AG09309 (cell line): ENCODE results near the gene VCP.

ENCODE experiments used
- DNase-seq: peaks from one replicate; pipeline ENCODE4 v3.0.0-alpha.2; 2010; ENCODE audit warnings: low read depth
- H3K4me3 ChIP-seq: 2 replicates; pipeline ENCODE4 v1.5.1; 2011; ENCODE audit warnings: mild to moderate bottlenecking, low read depth, low read length, moderate library complexity; ENCODE audit not compliant: control insufficient read depth
- TF ChIP-seq, protein P1 (sequence below): IDR thresholded peaks from 2 replicates; pipeline ENCODE4 v1.5.1; 2011; ENCODE audit warnings: mild to moderate bottlenecking, low read depth, low read length, inconsistent platforms; ENCODE audit not compliant: insufficient read depth, control insufficient read depth; ENCODE audit errors: missing control alignments

The VCP gene

GRCh38 chr9:35035851-35036701, 36.3 kb downstream of the VCP start:
- peak; percentile 5 for DNase-seq
- H3K4me3 ChIP-seq: peak overlapping the region; percentile 15
- TF ChIP-seq, protein P1, sequence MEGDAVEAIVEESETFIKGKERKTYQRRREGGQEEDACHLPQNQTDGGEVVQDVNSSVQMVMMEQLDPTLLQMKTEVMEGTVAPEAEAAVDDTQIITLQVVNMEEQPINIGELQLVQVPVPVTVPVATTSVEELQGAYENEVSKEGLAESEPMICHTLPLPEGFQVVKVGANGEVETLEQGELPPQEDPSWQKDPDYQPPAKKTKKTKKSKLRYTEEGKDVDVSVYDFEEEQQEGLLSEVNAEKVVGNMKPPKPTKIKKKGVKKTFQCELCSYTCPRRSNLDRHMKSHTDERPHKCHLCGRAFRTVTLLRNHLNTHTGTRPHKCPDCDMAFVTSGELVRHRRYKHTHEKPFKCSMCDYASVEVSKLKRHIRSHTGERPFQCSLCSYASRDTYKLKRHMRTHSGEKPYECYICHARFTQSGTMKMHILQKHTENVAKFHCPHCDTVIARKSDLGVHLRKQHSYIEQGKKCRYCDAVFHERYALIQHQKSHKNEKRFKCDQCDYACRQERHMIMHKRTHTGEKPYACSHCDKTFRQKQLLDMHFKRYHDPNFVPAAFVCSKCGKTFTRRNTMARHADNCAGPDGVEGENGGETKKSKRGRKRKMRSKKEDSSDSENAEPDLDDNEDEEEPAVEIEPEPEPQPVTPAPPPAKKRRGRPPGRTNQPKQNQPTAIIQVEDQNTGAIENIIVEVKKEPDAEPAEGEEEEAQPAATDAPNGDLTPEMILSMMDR: peak; percentile 11

- no peak for DNase-seq
- no peak overlapping the region for H3K4me3 ChIP-seq
- TF ChIP-seq, protein P1: no peak
Measured at GRCh38 chr9:35033101-35033500, 39.3 kb downstream of the VCP start.

DNA sequence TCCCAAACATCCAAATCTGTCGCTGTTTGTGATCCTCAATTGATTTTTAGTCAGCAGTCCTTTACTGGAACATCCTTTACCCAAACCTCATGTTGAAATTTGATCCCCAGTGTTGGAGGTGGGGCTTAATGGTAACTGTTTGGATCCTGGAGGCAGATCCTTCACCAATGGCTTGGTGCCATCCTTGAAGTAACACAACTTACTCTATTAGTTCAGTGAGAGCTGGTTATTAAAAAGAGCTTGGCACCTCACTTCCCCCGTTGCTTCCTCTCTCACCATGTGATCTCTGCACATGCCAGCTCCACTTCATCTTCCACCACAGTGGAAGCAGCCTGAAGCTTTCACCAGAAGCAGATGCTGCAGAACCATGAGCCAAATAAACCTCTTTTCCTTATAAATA, 42.6 kb downstream of the VCP start:
- no peak overlapping the region for H3K4me3 ChIP-seq
- DNase-seq: no peak
- TF ChIP-seq, protein P1: no peak

DNA sequence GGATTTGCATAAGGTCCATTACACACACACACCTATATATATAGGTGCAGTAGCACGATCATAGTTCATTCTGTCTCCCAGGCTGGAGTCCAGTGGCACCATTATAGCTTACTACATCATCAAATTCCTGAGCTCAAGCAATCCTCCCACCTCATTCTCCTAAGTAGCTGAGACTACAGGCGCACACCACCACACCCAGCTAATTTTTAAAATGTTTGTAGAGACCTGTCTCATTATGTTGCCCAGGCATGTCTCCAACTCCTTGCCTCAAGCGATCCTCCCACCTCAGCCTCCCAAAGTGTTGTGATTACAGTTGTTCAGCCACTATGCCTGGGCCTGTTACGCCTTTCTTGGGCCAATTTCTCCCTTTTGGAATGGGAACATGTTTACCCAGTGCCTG, 43.2 kb downstream of the VCP start:
- no peak overlapping the region for H3K4me3 ChIP-seq
- DNase-seq: no peak
- TF ChIP-seq, protein P1: no peak

DNA sequence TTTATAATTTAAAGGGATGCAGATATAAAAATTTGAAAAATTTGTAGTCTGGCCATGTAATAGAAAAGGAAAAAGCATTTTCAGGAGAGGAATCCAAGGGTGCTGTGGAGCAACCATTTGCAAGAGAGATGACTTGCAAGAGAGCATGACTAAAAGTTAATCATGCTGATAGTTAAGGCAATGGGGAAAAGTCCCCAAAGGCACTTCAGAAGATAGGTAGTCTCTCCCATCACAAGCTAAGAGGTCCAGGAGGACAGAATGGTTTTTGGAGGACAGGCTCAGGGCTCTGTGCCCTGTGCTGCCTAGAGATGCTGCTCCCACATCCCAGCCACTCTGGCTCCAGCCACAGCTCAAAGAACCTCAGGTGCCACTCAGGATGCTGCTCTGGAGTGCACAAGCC, 44.1 kb downstream of the VCP start:
- no peak overlapping the region for H3K4me3 ChIP-seq
- no peak for DNase-seq
- TF ChIP-seq, protein P1: no peak

GRCh38 chr9:35027860-35028259, 44.6 kb downstream of the VCP start:
- DNase-seq: no peak

More at GRCh38 chr9:35027860-35028259, 44.6 kb downstream of the VCP start:
- TF ChIP-seq, protein P1: no peak
- H3K4me3 ChIP-seq: no peak overlapping the region
